NCI-H524 treated with DMSO at 0.1 percent for 48 hours (cell line): ENCODE measurements around the gene PON2.
A peak's percentile ranks its signal among the peaks of the same experiment; 100 is the strongest.

ENCODE experiments used
- DNase-seq: peaks from one replicate; lab custom pipeline; 2025; lab: John Stamatoyannopoulos, UW

Gene PON2

DNA sequence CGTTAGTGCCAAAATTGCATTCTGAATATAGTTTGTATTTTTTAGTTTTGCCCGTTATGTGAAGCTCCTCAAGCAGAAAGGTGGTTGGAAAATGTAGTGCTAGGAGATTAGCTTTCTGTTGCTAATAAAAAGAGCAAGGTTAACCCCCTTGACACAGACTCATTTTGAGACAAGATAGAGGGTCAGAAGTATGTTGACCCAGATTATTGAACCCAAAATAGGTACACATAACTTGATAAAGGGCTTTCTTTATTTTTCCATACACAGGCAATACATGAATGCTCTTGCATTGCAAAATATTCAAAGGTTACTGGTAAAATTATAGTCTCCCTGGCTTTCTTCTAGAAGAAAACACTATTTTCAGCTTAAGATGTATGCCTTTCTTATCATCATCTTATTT, 10.0 kb upstream of the PON2 start:
- no peak for DNase-seq

DNA sequence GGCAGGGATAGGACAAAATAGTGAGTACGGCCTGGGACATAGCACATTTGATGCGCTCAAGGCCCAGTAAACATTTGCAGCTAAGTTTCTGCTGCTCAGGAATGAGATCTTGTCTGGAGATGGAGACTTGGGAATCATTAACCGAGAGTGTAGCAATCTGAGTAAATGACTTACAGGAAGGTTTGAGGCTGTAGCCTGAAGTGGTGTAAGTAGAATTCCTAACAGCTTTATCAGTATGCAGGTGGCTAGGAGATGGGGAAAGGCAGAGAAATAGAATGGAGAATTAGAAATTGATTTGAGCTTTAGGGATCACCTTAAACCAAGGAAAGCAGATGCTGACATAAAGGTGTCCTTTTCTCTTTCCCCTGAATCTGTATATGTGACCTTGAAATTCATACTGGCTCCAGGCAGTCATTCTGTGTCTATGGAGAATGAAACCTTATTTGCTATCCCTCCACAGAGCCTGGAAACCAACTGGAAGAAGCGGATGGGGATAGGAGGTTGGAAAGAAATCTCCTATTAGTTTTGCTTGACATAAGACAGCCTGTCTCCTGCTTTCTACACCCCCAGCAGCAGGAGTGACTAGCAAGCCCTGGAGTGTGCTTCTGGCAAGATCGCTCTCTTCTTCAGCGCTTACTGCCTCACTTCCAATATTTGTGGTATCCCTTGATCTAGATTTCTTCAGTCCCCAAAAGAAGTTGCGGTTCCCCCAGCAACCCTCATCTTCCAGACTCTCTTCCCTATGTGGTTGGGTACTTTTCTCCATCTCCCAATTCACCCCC, 6.4 kb upstream of the PON2 start:
- no peak for DNase-seq

DNA sequence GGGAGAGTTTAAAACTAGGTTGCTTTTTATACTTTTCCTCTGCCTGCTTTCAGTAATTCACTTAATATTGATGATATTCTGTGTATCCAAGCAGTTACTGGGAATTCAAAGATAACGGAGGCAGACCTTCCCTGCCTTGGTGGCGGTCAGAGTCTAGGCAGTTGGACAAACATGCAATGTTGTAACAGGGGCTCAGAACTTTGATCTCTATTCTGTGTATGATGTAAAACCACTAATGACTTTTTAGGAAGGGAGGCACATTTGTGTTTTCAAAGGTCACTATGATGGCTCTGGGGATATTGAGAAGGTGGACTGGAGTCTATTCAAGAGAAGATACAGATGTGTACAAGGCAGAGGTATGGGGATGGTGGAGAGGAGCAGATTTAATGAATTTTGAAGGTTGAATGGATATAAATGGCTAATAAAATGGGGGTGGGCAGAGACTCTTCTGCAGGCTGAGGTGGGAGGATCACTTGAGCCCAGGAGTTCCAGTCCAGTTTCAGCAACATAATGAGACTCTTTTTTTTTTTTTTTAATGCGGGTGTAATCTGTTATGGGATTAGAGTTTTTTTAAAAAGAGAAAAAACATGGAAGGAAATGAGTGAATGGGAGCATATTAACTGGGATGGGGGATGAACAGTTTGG, 5.7 kb upstream of the PON2 start:
- DNase-seq = no peak

DNA sequence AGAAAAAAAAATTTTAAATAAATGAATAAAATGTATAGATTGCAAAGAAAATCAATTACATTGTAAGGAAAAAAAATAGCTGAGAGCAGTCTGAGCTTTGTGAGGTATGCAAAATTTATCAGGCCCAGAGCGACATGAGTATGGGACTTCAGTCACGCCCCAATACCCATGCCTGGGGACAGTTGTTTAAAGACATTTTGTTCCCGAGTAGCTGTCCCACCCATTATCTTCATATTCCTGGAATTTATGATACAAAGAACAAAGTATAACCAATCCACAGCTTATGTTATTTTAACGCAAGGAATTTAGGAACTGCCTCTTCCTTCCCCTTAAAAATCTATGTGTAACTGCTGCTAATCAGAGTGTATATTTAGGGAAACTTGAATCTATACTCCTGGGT, 1.6 kb upstream of the PON2 start:
- DNase-seq = no peak

DNA sequence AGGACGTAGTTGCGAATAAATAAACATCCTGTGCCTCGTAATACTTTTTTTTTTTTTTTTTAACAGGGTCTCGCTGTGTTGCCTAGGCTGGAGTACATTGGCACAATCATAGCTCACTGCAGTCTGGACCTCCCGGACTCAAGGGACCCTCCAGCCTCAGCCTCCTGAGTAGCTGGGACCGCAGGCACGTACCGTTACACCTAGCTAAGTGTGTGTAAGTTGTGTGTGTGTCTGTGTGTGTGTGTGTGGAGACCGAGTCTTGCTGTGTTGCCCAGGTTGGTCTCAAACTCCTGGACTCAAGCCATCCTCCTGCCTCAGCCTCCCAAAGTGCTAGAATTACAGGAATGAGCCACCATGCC, 573 bp upstream of the PON2 start:
- DNase-seq = no peak

DNA sequence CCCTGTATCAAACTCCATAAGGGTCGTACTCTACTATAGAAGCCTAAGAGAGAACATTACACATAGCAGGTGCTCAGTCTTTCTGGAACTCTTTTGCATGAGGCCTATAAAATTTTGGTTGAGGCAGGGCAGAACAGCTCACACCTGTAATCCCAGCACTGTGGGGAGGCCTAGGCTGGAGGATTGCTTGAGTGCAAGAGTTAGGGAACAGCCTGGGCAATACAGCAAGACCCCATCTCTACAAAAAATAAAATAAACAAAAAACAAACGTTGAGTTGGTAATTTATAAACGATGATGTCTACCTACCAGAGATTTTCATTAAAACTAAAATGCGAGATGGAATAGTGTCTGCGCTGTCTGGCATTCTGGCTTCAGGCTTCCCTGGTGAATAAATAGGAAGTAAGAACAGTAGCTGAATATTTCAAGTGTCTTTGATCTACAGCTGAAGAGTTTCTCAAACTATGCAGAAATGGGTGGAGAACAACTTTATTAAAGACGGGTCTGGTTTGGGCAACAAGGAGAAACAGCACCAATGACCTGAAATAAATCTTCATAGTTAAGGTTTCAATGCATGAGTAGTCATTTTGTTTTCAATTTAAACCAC, 774 bp downstream of the PON2 start:
- DNase-seq = no peak

DNA sequence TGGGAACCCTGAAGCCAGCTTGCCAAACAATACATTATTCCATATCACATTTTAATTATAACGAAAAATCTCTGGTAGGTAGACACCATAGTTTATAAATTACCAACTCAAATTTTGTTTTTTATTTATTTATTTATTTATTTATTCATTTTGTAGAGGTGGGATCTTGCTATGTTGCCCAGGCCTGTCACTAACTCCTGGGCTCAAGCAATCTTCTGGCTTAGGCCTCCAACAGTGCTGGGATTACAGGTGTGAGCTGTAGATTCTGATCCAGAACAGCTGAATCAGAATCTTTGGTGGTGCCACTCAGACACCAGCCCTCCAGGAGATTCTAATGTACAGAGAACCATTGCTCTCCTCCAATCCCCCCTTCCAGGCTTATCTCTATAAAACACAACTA, 1.7 kb downstream of the PON2 start:
- no peak for DNase-seq

DNA sequence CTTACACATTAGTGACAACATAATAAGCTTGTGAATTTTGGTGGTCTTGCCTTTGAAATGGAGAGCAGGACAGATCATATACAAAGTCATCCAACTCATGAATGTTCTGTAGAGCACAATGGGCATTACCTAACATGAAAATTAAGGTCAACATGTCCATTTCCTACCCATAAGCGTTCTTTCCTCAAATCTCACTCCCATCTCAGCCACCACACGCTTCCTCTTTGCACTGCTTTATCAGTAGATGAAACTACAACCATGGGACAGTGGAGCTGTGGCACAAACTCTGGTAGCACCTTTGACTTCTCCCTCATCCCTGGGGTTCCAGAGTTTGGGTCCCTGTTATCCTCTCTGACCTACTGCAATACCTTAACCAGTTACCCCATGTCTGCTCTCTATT, 2.2 kb downstream of the PON2 start:
- no peak for DNase-seq

DNA sequence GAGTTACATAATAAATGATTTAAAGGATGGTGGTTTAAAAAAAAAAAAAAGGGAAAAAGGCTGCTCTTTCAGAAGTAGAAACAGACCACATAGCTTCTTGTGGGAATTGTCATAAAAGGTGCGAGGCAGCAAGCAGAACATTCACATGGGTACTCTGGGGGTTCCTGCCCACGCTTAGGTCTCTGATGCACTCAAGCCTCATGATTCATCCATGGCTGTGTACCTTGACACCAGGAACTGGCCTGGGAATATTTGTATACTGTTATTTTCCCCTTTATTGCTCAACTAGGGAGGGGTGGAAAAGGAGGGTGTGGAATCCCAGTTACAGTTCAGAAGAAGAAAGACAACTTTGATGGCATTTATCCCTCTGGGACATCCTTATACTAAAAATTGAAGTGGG, 4.0 kb downstream of the PON2 start:
- no peak for DNase-seq

DNA sequence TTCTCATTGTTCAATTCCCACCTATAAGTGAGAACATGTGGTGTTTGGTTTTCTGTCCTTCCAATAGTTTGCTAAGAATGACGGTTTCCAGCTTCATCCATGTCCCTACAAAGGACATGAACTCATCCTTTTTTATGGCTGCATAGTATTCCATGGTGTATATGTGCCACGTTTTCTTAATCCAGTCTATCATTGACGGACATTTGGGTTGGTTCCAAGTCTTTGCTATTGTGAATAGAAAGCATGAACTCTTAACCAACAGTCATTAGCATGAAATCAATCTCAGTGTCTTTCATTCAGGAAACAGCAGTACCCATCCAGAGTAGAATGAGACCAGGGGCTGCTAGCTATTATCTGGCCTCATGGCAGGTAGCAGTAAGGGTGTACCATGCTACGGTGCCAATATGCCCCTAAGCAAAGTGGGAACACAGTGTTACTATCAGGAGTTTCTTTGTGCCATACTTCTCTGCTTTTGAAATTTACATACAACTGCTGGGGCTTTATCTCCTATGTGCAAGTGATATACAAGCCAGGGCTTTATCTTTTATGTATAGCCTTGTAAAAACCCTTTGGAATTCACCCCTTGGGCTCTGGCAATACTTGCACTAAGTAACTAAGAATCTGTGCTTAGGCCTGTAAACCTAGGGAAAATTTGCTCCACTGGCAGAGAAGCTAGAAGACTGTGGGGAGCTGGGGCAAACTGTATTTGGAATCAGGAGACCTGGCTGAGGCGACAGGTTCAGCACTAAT, 5.4 kb downstream of the PON2 start:
- no peak for DNase-seq

DNA sequence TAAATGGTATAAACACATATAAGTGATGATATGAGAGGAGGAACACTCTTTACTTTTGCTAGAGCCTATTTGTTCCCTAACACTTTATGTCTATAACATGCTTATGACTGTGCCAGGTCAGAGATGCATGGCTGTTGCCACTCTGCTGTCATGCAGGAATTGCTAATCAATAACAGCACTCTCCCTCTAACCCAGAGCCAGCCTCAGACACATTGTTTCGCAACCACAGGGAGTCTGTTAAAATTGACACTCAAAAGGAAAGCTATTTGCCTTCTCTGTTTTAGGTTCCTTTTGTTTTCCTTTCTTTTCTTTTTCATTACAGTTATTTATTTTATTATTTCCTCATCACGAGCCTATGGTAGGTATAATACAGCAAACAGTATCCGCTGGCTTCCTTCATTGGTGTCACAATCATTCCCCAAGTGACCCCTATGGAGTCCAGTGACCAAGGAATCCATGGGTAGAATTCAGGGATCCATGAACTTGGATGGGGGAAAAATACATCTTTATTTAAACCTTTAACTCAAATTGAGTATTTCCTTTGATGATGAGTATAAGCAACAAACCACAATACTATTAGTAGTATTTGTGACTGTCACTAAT, 6.8 kb downstream of the PON2 start:
- DNase-seq = no peak

DNA sequence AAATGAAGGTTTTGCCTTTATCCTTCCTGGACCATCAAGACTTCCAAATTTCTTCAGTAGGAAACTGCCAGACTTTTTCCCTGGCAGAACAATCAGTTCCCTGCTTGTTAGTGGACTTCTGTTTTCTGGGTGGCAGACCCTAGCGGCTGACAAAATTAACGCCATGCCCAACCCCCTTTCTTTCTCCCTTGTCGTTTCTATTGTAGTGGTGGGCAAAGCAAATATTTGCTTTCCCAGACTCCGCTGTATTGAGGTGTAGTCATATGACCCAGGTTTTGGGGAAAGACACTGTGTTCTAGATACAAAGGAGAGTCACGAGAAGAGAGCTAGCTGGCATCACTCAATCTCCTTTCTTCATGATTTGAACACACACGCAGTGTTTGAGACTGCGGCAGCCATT, 7.7 kb downstream of the PON2 start:
- no peak for DNase-seq

DNA sequence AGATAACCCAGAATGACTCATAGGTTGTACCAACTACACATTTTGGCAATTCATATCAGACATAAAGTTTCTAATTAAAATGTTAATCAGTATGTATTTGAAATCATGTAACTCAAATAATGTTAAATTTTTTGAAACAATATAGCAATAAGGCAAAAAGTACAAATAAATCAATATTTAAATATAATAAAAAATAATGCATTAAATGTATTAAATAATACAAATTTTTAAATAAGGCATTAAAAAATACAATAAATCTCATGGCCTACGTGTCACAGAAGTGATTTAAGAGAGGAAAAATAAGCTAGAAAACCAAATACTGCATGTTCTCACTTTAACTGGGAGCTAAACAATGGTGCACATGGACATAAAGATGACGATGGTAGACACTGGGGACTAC, 9.1 kb downstream of the PON2 start:
- no peak for DNase-seq

DNA sequence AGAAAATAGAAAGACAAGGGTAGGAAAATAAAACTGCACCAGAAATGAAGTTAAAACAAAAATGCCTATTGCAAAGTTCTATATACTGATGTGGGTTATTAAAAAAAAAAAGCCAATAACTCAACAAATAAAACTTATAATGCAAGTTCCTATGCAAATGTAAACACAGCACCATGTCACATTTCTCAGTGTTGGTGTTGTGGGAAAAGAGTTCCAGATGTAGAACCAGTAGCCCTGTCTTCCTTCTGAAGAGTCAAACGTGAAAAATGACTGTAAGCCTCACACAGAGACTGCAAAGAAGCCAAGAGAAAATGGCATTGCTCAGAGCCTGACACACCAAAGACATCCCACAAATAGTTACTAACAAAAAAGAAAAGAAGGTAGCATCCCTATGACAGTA, 10.1 kb downstream of the PON2 start:
- DNase-seq = no peak

DNA sequence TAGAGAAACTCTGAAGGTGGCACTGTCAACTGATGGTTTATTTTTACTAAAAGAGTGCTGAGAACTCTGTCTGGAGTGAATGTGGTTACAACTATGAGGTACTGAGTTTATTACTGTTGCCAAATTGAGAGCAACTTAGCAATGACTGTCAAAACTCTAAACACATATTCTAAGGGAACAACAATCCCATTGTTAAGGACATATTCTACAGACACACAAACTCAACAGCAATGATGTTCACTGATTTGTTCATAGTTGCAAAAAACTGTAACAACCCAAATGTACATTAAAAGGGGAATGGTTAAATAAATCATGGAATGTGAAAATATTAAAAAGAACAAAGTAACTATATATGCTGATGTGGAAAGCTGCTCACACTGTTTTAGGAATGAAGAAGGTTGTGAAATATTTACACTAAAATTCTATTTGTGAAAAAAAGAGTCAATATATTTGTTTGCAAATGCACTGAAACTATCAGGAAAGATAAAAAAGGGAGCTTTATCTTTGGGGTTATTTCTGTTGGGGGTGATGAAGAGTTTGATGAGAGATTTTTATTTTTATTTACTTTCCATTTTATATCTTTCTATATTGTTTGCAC, 12.9 kb downstream of the PON2 start:
- DNase-seq = no peak

DNA sequence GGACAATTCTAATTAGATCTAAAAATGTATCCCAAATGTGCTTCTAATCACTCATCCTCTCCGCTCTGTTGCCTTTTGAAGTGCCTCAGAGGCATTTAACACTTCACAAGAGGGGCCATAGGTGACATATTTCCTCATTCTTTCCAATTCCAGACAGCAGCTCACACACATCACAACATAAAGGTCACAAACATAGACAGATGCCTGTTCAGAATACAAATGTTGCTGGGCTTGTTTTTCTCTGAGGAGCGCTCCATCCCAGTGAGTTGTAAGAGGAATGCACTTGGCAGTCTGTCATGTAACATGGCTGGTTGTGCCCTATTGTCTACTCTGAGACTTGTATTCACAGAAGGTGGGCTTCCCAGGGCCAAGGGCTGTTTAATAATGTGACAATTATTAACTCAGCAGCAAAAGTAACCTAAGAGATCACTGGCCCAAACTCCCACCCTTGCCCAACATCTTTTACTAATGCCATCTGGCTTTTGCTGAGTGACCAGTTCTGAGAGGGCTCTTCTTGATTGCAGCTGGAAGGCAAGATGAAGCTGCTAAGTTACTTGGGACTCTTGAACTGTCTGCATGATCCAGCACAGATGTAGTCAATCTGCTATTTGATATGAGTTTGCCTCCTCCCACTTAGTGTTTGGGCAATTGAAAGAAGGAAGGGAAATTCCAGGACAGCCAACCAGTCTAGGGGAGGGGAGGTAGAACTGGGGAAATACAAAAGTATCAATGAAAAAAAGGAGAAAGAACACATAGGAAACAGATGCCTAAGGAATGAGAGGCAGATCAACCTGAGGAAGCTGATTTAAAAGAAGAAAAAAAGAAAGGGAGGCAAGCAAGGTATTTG, 13.6 kb downstream of the PON2 start:
- peak; percentile 87 for DNase-seq

DNA sequence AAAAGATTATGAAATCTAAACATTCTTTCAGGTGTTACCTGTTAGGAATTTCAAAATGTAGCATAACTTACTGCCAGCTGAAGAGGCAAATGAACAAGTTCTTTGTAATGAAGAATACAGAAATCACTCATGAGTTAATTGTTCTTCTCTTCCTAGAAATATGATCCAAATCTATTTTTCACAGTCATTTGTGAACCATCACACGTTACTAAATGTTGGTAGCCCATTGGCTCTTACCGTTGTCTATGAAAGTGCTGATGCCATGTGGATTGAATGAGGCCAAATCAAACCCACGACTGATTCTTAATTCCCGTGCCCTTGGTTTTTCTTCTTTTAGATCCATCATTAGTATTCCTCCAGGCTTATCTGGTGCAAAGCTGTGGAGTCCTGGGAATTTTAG, 22.8 kb downstream of the PON2 start:
- DNase-seq = no peak

DNA sequence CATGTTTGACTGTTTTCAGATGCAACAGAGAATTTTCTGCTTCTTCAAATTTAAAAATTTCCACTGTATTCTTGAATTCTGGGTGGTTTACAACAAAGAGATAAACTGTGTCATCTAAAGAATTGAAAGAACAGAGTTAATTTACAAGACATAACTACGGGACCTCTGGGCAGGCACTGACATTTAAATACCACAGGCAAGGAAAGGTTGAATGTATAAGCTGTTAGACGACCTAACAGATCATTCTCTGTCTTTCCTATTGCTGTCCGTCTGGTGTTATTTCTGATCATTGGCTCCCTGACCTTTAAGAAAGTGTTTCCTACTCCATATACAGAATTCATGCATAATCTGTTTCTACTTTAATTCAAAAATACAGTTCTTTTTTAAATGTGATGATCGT, 23.2 kb downstream of the PON2 start:
- DNase-seq = no peak

DNA sequence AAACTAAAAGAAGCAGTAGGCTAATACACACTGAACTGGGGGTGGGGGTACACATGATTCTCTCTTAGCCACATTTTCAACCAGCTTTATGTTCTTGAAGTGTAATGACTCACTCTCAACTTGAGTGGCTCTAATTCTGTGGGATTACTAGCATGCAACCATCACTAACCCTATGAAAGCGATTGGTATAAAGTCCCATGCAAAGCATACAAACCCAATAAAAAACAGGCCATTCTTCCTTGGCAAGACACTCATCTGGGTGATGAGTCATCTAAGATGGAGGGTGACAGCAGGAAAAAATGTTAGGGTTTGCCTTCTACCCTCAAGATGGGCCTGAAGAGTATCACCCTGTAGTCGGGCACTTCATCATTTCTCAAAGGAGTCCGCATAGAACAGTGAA, 23.8 kb downstream of the PON2 start:
- no peak for DNase-seq

DNA sequence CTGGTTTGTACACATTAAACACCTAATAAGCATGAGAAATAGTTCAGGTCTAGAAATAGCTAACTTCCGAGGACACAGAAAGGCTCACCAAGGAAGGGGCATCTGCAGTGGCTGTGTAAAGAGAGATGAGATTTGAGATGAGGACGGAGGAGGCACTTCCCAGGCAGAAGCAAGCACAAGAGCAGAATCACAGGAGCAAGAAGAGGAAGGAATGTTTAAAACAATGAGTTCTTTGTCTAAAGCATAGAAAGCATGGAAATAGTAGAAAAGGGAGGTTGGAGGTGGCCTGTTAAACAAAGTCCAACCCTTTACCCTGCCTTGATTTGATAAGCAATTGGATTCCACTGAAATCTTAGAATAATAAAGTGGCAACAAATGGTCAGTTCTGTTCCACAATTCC, 27.1 kb downstream of the PON2 start:
- DNase-seq = no peak

DNA sequence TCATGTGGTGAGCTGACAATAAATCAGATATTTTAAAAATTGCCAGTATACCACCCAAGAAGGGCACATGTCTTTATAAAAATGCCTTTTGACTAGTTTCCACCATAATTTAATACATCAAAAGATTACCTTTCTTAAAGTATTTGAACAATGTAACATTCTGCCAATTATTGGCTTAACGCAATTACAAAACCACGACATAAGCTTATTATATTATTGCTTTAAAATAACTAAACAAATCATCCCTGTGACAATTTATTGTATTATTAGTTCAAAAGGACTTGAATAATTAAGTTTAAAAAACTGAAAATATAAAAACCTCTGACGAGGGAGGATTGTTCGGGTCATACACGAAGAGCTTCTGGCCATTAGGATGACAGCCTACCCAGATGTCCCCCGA, 29.0 kb downstream of the PON2 start:
- no peak for DNase-seq
